B cell (primary cell): ENCODE results near the gene UBXN6.

Experiments used
- CTCF ChIP-seq: fragments of 200-600 bp; IDR thresholded peaks from one replicate; pipeline ENCODE4 v1.8.0; 2022; ENCODE audit warnings: antibody characterized with exemption, mild to moderate bottlenecking
- EZH2 ChIP-seq: IDR thresholded peaks from 2 replicates; pipeline ENCODE4 v1.6.1; 2012; ENCODE audit warnings: borderline replicate concordance, low read depth, mild to moderate bottlenecking, moderate library complexity, low read length; ENCODE audit not compliant: insufficient read depth, poor library complexity, severe bottlenecking

GRCh38 chr19:4405977-4406376 lies 51.6 kb downstream of the UBXN6 start:
- TF ChIP-seq CTCF = no peak
- no peak for TF ChIP-seq EZH2
